ENCODE measurements around the gene PHKB.
"Not testable (repeated sequence)": the region's sequence is repeated elsewhere in the genome, so short reads cannot be mapped to it uniquely, and the experiment has no call there.

PHKB gene

DNA sequence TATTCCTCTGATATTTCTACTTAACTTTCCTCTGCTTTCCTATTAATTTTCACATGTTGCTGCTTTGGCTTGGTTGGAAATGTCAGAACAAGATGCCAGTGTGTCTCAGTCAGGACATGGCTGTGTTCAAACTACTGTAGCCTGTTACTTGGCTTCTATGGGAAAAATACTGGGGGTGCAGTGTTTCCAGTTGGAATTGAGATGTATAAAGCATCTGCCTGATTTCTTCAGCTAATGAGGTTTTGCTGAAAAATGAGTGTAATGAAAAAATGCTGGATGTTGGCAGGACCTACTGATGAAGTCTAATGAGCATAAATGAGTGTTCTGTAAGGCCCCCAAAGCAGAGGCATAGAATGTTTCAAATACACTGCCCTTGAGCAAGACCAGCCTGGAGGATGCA, 166.6 kb downstream of the PHKB start:
- FAIRE-seq = no peak

DNA sequence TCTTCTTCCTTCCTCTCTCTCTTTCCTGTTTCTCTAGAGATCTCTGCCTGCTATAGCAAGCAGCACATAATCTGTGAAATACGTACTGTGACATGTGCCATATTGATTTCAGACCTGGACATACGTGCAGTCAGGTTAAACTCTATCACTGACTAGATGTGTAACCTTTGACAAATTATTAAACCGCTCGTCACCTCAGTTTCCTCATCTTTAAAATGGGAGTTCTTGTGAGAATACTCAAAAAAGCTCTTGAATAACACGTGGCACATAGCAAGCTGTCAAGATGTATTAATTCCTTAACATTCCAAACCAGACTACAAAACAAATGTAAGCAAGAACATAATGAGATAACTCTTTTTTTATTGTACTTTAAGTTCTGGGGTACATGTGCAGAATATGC, 170.0 kb downstream of the PHKB start:
- no peak for FAIRE-seq

DNA sequence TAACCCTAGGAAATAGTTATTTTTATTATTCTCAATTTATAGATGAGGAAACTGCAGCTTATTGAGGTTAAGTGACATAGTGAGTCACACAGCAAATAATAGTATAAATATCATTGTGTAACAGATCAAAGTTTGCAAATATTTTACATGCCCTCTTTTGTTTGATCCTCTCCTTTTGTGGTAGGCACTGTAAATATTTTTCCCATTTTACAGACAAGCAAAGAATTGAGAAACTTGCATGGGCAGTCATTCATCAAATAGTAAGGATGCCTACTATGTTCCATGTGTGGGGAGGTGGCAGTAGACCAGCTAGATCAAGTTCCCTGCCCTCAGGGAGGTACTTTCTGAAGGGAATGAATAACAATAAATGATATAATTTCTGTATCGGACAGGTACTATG, 173.0 kb downstream of the PHKB start:
- FAIRE-seq = no peak

DNA sequence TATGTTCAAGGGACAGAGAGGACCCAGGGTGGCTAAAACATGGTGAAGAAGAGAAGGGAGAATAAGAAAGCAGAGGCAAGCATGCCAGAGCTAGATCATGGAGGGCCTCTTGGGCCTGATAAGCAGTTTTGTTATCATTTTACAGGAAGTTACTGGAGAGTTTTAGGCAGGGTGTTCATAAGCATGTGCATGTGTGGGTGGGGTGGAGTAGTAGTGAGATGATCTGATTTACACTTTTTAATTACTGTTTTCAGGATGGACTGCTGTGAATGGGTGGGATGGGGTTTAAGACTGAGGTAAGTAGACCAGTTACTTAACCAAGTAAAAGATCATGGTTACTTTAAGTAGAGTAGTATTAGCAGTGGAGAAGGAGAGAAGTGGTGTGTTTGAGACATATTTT, 173.6 kb downstream of the PHKB start:
- no peak for FAIRE-seq

DNA sequence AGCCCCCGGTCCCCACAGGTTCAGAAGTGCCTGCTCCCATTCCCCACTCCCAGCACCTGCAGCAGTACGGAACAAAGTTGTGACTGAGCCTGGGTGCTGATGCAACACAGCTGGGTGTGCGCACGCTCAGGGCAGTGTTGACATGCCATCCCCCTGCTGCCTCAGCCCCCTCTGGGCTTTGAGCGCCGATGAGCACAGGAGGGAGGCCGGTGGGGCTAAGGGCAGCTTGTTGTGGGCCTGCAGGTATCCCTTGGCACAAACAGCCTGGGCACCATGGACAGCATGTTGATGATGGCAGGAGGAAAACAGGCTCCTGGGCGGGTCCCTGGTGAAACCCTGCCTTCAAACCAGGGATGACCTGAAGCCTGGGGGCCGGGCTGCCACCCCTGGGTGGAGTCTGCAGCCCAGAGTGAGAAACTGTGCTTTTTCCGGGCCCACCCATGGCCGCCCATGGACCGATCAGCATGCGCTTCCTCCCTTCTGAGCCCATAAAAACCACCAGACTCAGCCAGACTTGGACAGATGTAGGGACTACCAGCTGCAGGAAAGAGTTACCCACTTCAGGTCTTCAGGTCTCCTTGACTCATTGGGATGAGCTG, 175.5 kb downstream of the PHKB start:
- FAIRE-seq = no peak

DNA sequence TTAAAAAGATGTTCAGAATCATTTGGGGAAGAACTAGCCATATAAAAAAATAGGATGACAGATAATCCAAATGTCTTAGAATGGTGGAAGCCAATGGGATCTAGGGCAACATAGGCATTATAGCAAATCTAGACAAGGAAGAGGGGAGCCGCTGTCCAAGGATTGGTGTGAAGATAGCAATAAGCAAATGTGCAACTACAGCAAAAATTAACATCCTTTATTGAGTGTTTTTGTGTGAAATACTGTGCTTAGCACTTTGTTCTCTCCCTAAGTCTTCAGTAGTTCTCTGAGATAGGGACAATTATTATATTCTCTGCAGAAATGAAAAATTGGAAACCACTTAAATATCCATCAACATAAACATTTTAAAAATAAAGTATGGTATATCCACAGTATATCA, 177.0 kb downstream of the PHKB start:
- no peak for FAIRE-seq

DNA sequence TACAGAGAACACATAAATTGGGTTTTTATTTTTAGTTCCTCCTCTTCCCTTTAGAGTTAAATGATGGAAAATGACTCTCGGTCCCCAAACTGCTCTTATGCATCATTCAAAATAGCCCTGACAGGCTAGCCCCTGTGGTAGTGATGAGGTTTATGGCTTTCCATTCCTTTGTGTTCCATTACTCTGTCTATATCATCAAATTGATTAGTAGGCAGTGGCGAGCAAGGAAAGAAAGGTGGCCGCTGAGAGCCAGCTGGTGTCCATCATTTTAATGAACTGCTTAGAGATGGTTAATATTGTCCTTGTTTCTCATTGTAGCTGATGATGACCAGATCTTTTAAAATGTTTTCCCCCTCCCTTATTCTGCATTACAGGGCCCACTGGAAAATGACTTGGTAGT, 179.5 kb downstream of the PHKB start:
- no peak for FAIRE-seq

DNA sequence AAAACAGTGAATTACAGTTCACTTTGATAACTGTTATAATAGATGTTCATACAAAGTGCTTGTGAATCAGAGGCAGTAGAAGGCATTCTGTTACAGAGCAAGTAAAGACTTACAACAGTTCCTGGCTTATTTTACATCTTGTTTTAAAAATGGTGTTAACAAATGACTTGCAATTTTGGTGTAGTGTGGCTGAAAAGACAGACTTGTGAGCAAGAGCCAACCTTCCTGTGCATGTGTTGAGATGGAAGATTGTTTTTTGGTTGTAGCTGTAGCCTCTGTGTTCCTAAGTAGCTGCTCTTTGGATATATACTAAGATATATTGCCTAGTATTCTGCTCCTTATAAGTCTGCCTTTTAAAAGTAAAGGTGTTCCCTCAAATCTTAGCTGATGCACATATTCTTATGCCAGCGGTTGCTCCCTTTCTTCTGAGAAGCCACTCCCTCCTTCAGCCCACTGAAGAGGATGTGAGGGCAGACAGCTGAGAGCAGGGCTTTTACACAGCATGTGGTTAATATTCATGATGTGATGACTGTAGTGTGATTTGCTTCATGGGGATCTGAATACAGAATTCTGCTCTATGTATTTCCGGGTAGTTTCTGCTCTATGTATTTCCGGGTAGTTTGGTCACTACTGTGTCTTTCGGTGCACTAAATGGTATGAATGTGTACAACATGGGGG, 182.3 kb downstream of the PHKB start:
- FAIRE-seq = no peak

DNA sequence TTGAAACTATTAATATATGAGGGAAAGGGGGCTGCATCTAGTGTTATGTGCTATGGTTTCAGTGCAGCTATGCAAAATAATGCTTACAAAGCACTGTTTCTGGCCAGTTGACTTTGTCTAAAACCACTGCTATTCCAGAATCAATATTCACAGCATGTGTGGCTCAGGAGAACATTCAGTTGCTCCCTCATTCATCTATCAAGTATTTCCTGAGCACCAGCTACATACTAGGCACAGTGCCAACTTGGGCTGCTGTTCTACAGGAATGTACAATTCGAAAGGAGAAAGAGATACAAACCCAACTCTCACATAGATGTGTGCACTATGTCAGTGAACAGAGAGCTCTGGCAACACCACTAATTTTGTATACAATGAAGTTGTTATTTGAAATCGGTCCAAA, 183.0 kb downstream of the PHKB start:
- no peak for FAIRE-seq

DNA sequence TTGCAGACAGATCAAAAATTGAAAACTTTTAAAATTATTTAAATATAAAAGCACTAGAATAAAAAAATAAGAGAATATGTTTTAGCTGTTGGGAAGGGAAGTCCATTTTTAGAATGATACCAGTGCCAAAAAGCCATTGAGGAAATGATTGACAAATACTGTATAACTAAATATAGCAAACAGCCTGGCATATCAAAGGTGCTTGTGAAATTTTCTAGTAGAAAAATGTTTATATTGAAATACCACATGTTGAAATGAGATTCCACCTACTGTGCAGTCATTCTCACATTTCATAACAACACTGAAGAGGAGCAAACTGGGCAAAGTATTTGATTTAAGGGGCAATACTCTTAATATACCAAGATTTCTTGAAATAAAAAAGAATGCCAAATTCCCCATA, 183.5 kb downstream of the PHKB start:
- no peak for FAIRE-seq

DNA sequence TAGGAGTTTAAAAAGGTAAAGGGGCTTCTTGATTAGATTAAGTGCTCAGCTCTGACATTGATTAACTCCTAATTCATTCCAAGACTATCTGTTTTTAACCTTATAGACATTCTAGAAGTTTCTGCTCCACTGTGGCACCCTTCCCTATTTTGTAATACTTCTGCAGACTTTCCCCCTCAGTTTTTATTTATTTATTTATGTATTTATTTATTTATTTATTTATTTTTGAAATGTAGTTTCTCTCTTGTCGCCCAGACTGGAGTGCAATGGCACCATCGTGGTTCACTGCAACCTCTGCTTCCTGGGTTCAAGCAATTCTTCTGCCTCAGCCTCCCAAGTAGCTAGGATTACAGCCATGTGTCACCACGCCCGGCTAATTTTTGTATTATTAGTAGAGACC, 185.8 kb downstream of the PHKB start:
- FAIRE-seq = no peak

DNA sequence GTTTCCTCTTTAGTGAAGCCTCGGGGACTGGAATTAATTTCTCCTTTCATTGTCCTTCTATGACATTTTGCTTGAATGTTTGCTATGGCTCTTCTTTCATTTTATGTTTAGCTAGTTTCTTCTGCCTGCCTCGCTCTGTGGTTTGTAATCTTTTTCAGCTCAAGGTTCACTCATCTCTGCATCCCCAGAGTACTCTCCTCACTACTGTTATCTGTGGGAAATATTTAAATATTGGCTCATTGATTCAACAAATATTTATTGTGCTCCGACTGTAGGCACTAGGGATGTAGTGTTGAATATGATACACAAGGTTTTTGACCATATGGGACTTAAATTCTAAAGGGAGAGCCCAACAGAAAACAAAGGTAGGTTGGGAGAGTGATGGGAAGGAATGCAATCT, 195.9 kb downstream of the PHKB start:
- no peak for FAIRE-seq

DNA sequence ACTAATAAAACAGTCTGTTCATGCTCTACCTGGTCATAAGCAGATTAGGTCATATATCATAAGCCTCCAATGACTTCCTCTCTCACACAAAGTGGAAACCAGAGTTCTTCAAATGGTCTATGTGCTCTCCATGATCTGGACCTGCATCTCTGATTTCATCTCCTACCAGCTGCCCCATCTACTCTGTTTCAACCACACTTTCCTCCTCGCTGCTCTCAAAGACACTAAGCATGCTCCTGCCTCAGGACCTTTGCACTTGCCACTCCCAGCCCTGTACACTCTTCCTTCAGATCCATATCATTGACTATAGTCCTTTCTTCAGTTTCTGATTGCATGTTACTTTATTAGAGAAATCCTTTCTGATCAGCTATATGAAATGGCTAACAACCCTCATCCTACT, 196.8 kb downstream of the PHKB start:
- no peak for FAIRE-seq

DNA sequence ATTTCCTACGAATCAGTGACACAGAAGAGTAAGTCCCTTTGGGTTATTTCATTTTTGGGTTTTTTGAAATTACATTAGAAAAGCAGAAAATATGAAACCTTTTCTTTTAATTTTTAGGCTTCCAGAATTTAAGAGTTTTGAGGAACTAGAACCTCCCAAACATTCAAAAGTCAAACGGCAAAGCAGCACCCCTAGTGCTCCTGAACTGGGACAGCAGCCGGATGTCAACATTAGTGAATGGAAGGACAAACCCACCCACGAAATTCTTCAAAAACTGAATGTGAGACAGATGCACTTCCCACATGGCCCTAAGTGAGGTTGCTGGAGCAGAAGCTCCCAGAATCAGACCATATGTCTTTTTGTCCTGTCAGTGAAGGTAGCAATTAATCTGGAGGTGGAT, 199.4 kb downstream of the PHKB start:
- no peak for FAIRE-seq

DNA sequence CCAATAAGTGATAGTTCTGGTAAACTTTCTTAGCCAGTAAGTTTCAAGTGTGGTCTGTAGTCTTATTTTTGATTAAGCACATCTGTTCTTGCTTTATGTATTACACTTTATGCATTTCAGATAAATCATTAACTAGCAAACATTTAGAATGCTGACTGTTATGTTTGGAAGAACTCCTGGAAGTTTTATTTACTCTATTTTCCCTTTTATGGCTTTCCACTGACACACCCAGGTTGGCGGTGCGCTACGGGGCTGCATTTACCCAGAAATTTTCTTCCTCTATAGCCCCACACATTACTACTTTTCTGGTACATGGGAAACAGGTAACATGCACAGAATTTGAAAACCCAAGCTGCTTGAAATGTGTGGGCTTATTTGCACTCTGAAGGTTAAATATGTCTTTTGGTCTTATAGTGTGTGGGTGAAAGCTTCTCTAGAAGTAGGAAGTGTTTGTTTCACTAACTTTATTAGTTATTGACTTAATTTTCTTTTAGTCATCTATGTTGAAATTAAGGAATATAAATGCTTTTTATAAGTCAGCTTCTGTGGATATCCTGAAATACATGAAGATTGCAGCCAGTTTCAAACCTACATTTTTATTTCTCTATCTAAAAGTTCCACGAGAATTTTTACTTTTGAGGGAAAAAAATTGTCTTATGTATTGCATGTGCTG, 203.7 kb downstream of the PHKB start:
- FAIRE-seq = no peak

DNA sequence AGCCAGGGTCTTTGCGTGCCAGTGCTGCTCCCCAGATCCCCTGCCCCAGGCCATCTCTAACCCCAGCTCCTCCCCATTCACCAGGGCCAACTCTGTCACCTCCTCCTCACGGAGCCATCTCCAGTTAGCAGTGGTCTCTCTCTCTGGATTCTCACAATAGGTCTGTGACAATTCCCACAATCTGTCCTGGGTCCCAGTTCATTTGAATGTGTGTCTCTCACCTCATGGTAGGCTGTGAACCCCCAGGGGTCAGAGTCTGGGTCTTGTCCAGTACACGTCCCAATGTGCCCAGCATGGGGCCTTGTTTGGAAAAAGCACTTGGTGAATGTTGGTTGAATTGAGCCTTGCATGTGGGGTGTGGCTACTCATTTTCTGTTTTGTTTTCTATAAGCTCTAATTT, 205.3 kb downstream of the PHKB start:
- FAIRE-seq = no peak

DNA sequence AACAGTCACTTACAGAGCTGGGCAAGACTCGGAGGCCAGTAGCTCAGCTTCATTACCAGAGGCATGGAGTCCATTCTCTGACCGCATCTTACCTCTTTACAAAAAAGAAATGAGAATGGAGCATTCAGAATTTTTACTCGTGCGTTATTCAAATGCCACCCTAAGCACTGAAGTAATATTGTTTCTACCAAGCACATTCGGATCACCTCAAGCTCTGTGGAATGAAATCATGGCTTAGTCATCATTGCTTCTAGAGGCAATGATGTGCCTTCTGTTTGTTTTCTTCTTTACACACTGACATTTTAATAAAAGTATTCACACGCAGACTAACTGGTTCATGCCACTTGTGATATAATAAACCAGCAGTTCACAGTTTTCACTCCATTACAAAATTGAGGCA, 206.8 kb downstream of the PHKB start:
- FAIRE-seq = no peak

DNA sequence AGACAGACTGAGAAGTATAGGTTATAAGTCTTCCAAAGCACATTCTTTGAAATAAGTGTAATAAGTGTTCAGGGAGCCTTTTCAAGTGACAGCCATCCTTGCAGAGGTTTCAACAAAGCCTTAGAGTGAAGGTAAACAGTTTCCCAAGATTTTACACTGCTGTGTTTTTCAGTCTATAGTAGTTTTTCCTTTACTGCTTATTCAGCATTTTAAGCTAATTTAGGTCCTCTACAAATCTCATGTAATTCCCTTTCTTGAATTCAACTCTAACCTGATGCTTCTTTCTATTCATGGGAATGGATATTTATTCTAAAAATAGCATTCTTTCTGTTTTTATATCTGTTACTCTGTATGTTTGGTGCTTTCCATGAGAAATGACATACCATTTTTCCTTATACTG, 211.3 kb downstream of the PHKB start:
- FAIRE-seq = no peak

DNA sequence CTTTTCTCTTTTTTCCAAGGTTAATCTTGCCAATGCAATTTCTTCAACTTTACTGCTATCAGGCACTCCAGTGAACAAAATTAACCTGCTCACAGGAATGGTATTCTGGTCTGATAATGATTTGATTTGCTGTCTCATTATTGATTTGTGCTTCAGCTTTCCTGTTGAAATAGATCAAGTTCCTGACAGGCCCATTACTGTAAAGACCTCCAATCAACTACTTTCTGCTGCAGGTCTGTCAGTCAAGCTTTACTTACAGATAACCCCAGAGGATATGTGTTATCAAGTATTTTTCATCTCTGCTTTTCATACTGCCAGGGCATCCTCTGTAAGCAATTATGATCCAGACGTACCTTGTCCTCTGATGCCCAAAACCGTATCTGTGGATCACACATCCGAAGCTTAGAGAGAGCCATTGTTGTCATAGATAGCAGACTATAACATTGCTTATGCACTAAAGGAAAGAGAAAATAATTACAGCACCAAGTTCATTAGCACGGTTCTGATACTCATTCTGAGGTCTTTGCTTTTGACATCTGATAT, 215.6 kb downstream of the PHKB start:
- no peak for FAIRE-seq

DNA sequence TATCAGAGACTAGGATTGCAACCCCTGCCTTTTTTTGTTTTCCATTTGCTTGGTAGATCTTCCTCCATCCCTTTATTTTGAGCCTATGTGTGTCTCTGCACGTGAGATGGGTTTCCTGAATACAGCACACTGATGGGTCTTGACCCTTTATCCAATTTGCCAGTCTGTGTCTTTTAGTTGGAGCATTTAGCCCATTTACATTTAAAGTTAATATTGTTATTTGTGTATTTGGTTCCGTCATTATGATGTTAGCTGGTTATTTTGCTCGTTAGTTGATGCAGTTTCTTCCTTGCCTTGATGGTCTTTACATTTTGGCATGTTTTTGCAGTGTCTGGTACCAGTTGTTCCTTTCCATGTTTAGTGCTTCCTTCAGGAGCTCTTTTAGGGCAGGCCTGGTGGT, 220.4 kb downstream of the PHKB start:
- not testable (repeated sequence) for FAIRE-seq

DNA sequence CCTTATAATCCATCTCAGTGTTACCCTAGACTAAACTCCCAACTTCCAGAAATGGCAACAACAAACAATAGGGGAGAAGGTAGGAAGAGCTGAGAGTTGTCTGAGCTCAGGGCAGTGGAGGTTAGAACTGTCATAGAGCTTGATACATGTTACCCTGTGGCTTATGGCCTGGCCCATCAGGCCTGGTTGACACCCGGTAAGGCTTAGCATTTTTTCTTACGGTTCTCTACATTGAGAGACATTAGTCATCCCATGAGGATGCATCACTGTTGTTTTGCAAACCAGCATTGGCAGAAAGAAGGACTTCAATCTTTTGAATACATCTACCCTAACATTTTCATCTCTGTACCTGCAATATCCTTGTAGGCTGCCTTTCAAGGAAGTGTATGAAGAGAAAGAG, 226.6 kb downstream of the PHKB start:
- FAIRE-seq = no peak

DNA sequence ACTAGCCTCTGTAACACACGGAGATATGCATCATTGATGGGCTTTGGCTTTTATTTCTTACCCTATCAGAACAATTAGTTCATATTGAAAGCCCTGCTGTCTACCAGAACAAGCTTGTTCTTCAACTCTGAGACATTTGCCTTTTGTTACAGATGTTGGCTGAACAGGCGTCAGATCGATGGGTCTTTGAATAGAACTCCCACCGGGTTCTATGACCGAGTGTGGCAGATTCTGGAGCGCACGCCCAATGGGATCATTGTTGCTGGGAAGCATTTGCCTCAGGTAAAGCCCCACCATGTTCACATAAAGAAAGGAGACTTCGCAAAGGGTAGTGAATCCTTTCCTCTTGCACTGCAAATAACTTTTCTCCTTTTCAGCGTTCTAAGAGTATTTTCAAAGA, 232.1 kb downstream of the PHKB start:
- FAIRE-seq = no peak

DNA sequence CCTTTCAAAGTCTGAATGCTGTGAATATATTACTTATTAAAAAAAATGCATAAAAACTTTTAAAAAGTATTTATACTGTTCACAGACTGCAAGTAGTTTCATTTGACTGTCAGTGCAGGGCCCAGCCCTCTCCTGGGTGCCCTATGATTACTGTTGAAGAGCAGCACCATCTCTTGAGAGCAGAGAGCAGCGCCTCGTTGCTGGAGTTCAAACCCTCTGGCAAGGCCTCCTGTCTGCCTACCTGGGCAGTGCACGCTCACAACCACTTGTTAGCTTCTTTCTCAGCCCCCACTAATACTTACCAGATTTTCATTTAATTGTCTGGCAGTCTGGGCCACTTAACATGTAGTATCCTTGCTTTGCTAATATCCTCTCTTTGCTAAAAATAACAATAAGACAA, 233.4 kb downstream of the PHKB start:
- no peak for FAIRE-seq

DNA sequence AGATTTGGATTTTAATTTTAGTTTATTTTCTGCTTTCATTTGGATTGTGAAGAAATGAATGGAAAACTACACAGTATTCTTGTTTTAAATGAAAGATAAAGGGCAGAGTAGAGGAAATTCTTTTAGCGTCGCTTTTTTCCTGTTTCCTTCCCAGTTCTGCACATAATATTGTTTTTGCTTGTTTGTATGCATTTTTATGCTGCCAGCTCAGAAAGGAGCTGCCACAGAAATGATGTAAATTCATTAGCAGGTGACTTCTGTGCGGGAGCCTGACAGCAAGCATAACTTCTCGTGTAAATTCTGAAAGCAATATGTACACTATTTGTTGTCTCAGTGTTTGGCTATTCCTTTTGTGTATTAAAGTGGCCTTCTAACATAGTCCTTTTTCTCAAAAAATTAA, 234.6 kb downstream of the PHKB start:
- FAIRE-seq = no peak

Measured in colon (tissue), 2 donors.